Left lung (tissue), 10 donors: ENCODE data around the gene EMILIN3. TPM values are rescaled to one million over a fixed set of nuclear protein-coding genes. Genes with fewer than 3 reads are reported as not detected.

Source experiments
- ATAC-seq: fragments of 200-7000 bp; cut with Tn5 transposase; one replicate; pipeline ENCODE4 v1.9.1; 2020; ENCODE audit warnings: moderate library complexity
- DNase-seq, 4 donors: peaks; one replicate each; pipeline ENCODE4 v3.0.0-alpha.2; 2013 to 2020
- H3K27ac ChIP-seq, 2 donors: fragments of 200-600 bp; sonication (generic) in 1 of 2; one replicate each; pipeline versions ENCODE4 v1.5.0 to v1.8.0; 2020 to 2021
- H3K27me3 ChIP-seq, 2 donors: fragments of 200-600 bp; sonication (generic) in 1 of 2; one replicate each; pipeline versions ENCODE4 v1.5.0 to v1.8.0; 2020 to 2021
- H3K36me3 ChIP-seq, 2 donors: fragments of 200-600 bp; sonication (generic) in 1 of 2; one replicate each; pipeline versions ENCODE4 v1.5.0 to v1.8.0; 2020 to 2021
- H3K4me1 ChIP-seq, 2 donors: fragments of 200-600 bp; one replicate each; pipeline ENCODE4 v1.8.0; 2021
- H3K4me3 ChIP-seq, 2 donors: fragments of 200-600 bp; sonication (generic) in 1 of 2; one replicate each; pipeline versions ENCODE4 v1.5.0 to v1.8.0; 2020 to 2021; ENCODE audit warnings: mild to moderate bottlenecking in 1 of 2
- H3K9me3 ChIP-seq, 2 donors: fragments of 200-600 bp; sonication (generic) in 1 of 2; one replicate each; pipeline versions ENCODE4 v1.5.0 to v1.8.0; 2020 to 2021
- CTCF ChIP-seq, 2 donors: fragments of 200-600 bp; sonication (generic) in 1 of 2; IDR thresholded peaks; one replicate each; pipeline versions ENCODE4 v1.5.0 to v1.8.0; 2021; ENCODE audit warnings: antibody characterized with exemption in 2 of 2
- intact Hi-C, 2 donors: fragments of 100-400 bp; cut with DNase I; formaldehyde crosslinking; loops; one replicate each; pipeline versions ENCODE4 v1.11.2 to v1.14.2; 2022
- polyA plus RNA-seq, 6 donors: library from polyadenylated mRNA; unstranded; fragments of 120-200 nt; gene quantifications; one replicate each; pipeline ENCODE4 v1.2.1, GENCODE V29; 2013; ENCODE audit not compliant: insufficient read length in 6 of 6
- total RNA-seq, 2 donors: library from RNA; stranded (reverse); fragmentation: NEBNext Ultra II Directional; extraction: Animal tissue kit (Norgen Biotek cat#: 25700); gene quantifications; one replicate each; pipeline ENCODE4 v1.2.1, GENCODE V29; 2021
- donor health status: DM: no; HTN: yes; CAD: no.
- donor health status: DM: no; HTN: no; CAD: no.

Gene EMILIN3
- total and polyA plus RNA-seq, 8 donors = 0.08 to 2.5 (median 2.0) TPM

GRCh38 chr20:41391587-41392001, 25.0 kb upstream of the EMILIN3 start:
- Histone ChIP-seq H3K4me3 (no peak overlapping the region), H3K27ac (no peak overlapping the region), H3K27me3 (no peaks in the 10 kb centered on the region), H3K36me3 (no peaks in the 10 kb centered on the region), H3K4me1 (no peaks in the 10 kb centered on the region), H3K9me3 (no peaks in the 10 kb centered on the region)
- intact Hi-C loops = no loop called here
- ATAC-seq (peak; percentile 53), DNase-seq (no peak)
- no peak for TF ChIP-seq CTCF (IDR thresholded peaks at IDR 0.05)

- Histone ChIP-seq H3K27ac (no peak overlapping the region), H3K9me3 (no peaks in the 10 kb centered on the region), H3K36me3 (no peaks in the 10 kb centered on the region), H3K27me3 (no peaks in the 10 kb centered on the region), H3K4me1 (no peaks in the 10 kb centered on the region), H3K4me3 (no peak overlapping the region)
- DNase-seq (no peak), ATAC-seq (no peak)
- intact Hi-C loops = no loop called here
- TF ChIP-seq CTCF (IDR thresholded peaks at IDR 0.05) = no peak
Observed at GRCh38 chr20:41390889-41391288, 24.3 kb upstream of the EMILIN3 start.

- intact Hi-C loops = no loop called here
- H3K4me1 ChIP-seq = no peaks in the 10 kb centered on the region
- TF ChIP-seq CTCF (IDR thresholded peaks at IDR 0.05) = no peak
- ATAC-seq (no peak), DNase-seq (no peak)
- H3K9me3 ChIP-seq = no peaks in the 10 kb centered on the region
- H3K36me3 ChIP-seq = no peaks in the 10 kb centered on the region
- no peaks in the 10 kb centered on the region for H3K27me3 ChIP-seq
- H3K27ac ChIP-seq = no peak overlapping the region
- H3K4me3 ChIP-seq = no peak overlapping the region
Observed at GRCh38 chr20:41387444-41387851, 20.8 kb upstream of the EMILIN3 start.

- Histone ChIP-seq H3K27me3 (peaks cover 0 to 5% of the 10 kb centered on the region in 2 donors), H3K9me3 (no peaks in the 10 kb centered on the region), H3K36me3 (no peaks in the 10 kb centered on the region), H3K27ac (no peak overlapping the region), H3K4me1 (no peaks in the 10 kb centered on the region), H3K4me3 (no peak overlapping the region)
- DNase-seq = peak in 1 of 4 donors; percentile 59
- no peak for ATAC-seq
- intact Hi-C loops = no loop called here
- no peak for TF ChIP-seq CTCF (IDR thresholded peaks at IDR 0.05)
Observed at GRCh38 chr20:41386502-41387427, 20.1 kb upstream of the EMILIN3 start.

- H3K27ac ChIP-seq = no peak overlapping the region
- DNase-seq (no peak), ATAC-seq (no peak)
- H3K27me3 ChIP-seq = peaks cover 0 to 12% of the 10 kb centered on the region in 2 donors
- TF ChIP-seq CTCF (IDR thresholded peaks at IDR 0.05) = no peak
- H3K36me3 ChIP-seq = no peaks in the 10 kb centered on the region
- H3K9me3 ChIP-seq = no peaks in the 10 kb centered on the region
- H3K4me3 ChIP-seq = no peak overlapping the region
- intact Hi-C loops = no loop called here
- no peaks in the 10 kb centered on the region for H3K4me1 ChIP-seq
Observed at GRCh38 chr20:41382791-41383305, 16.2 kb upstream of the EMILIN3 start.
